ENCODE data around the gene CFAP221. TPM values are rescaled to one million over a fixed set of nuclear protein-coding genes. Genes with fewer than 3 reads are reported as not detected.

The CFAP221 gene
- total and polyA plus RNA-seq, 2 donors (not counting 3 experiments of a cell fraction or from before 2014, with no cell fraction given) = 0.06 TPM; not detected in 1

DNA sequence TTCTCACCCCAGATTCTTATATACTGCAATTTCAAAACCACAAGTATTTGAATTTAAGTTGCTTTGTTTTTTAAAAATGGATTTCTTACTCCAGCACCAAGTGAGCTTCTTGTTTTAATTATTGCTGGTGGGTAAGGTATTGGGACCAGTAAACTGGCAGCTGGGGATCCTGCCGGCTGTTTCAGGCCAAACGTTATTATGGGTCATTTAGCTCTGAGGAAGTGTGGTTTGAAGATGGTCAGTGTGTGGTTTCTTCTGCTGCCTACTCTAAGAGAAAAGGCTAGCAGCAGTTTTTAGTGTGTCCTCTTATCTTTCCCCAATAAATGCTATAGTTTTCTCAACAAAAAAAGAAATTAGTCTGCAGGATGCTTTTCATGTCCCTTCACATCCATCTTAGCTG, 30.6 kb downstream of the CFAP221 start:
- no peaks in the 10 kb centered on the region for H3K4me1 ChIP-seq (ENCODE audit: control insufficient read depth, extremely low read depth, insufficient read depth, low read length)
- DNase-seq (ENCODE audit: low read depth, low spot score) = no peak
- CTCF ChIA-PET = no interaction called here
- dilution Hi-C loops (cut with MboI; ENCODE audit: extremely low pct_ligation_motif_present, low sequenced_read_pairs) = no loop called here
- no peaks in the 10 kb centered on the region for H3K79me2 ChIP-seq (ENCODE audit: control insufficient read depth, insufficient read depth, low read length)
- H4K20me1 ChIP-seq (replicated peaks; ENCODE audit: control insufficient read depth, extremely low read depth, insufficient read depth, low read length) = no peaks in the 10 kb centered on the region
- no peaks in the 10 kb centered on the region for H3K9me1 ChIP-seq (replicated peaks; ENCODE audit: control insufficient read depth, extremely low read depth, insufficient read depth, low read length)
- POLR2A ChIA-PET = no interaction called here
- no TSS peak for BruUV-seq (replicated peaks)
- H3K27ac ChIP-seq (ENCODE audit: insufficient read depth, low read depth, low read length) = no peak overlapping the region
- intact Hi-C loops (cut with micrococcal nuclease) = no loop called here
- no peak for FAIRE-seq
- no peaks in the 10 kb centered on the region for H3K36me3 ChIP-seq (ENCODE audit: control insufficient read depth in 2 of 2, extremely low read depth in 1 of 2, insufficient read depth in 2 of 2, low read length in 2 of 2)
- H3K9me3 ChIP-seq (replicated peaks; ENCODE audit: control insufficient read depth, insufficient read depth, low read length) = no peaks in the 10 kb centered on the region
- peaks cover 0 to 9% of the 10 kb centered on the region in 2 experiments for H3K27me3 ChIP-seq (ENCODE audit: control insufficient read depth in 2 of 2, insufficient read depth in 2 of 2, low read length in 2 of 2)
- H3K4me2 ChIP-seq (ENCODE audit: insufficient read depth, low read length) = no peak overlapping the region
- no peak overlapping the region for H2AFZ ChIP-seq (ENCODE audit: low read depth, low read length)
- H3K4me3 ChIP-seq (replicated peaks in 1 of 3; ENCODE audit: insufficient read depth in 1 of 3, low read depth in 1 of 3, low read length in 3 of 3) = no peak overlapping the region
- TF ChIP-seq JUN (IDR thresholded peaks at IDR 0.05; ENCODE audit: borderline replicate concordance, insufficient read depth, insufficient read length, low read depth) (no peak), GATA2 (IDR thresholded peaks at IDR 0.05; ENCODE audit: insufficient read depth, insufficient read length, low read depth, low read length) (no peak), EZH2 (IDR thresholded peaks at IDR 0.05; ENCODE audit: borderline replicate concordance, low read depth, low read length, severe bottlenecking) (no peak), POLR2A (IDR thresholded peaks at IDR 0.05; ENCODE audit: low read depth, low read length) (no peak), MYC (IDR thresholded peaks at IDR 0.05; ENCODE audit: low read depth, low read length) (no peak), FOS (IDR thresholded peaks at IDR 0.05; ENCODE audit: borderline replicate concordance, insufficient read depth, low read length) (no peak), POLR2AphosphoS5 (IDR thresholded peaks at IDR 0.05; ENCODE audit: insufficient read depth, low read depth, low read length) (no peak)
- TF ChIP-seq, protein P1, sequence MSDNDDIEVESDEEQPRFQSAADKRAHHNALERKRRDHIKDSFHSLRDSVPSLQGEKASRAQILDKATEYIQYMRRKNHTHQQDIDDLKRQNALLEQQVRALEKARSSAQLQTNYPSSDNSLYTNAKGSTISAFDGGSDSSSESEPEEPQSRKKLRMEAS (IDR thresholded peaks at IDR 0.05; ENCODE audit: insufficient read depth, insufficient read length) = no peak
- TF ChIP-seq, protein P2, sequence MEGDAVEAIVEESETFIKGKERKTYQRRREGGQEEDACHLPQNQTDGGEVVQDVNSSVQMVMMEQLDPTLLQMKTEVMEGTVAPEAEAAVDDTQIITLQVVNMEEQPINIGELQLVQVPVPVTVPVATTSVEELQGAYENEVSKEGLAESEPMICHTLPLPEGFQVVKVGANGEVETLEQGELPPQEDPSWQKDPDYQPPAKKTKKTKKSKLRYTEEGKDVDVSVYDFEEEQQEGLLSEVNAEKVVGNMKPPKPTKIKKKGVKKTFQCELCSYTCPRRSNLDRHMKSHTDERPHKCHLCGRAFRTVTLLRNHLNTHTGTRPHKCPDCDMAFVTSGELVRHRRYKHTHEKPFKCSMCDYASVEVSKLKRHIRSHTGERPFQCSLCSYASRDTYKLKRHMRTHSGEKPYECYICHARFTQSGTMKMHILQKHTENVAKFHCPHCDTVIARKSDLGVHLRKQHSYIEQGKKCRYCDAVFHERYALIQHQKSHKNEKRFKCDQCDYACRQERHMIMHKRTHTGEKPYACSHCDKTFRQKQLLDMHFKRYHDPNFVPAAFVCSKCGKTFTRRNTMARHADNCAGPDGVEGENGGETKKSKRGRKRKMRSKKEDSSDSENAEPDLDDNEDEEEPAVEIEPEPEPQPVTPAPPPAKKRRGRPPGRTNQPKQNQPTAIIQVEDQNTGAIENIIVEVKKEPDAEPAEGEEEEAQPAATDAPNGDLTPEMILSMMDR (IDR thresholded peaks at IDR 0.05; ENCODE audit: extremely low read depth in 1 of 2, insufficient read depth in 1 of 2, low read depth in 1 of 2, low read length in 2 of 2) = no peak
- H3K9ac ChIP-seq (replicated peaks; ENCODE audit: extremely low read depth, insufficient read depth, low read length) = no peak overlapping the region

Measured in endothelial cell of umbilical vein (primary cell).